GM18511 (cell line): ENCODE measurements around the gene MYO18B.

Experiments
- ATAC-seq: cut with Tn5 transposase; IDR thresholded peaks from one replicate; pipeline ENCODE4 v1.9.1; 2021; ENCODE audit warnings: mild to moderate bottlenecking, moderate library complexity; ENCODE audit not compliant: unreplicated experiment

MYO18B gene

DNA sequence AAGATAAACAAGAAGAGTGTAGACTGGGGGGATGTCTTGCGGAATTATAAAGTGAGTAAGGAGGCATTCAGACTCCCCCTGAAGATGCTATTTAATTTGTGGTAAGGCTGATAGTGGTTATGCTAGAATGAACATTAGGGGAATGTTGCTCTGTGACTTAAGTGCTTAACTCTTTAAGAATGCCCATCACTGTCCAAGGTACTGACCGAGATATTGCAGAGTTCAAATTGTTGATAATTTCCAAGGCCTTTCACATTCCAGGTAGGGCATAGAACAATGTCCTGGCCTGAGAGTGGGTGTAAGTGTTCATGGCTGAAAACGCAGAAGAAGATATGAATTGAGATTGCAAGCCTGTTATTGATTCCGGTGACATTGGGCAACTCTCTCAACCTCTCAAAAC is 337.0 kb downstream of the MYO18B start:
- ATAC-seq, result no peak
